RKO (cell line): ENCODE measurements around the gene ATP6V0B.

Source experiments
- DNase-seq: peaks from one replicate; pipeline ENCODE4 v3.0.0-alpha.2; 2016; ENCODE audit warnings: low spot score

ATP6V0B gene

DNA sequence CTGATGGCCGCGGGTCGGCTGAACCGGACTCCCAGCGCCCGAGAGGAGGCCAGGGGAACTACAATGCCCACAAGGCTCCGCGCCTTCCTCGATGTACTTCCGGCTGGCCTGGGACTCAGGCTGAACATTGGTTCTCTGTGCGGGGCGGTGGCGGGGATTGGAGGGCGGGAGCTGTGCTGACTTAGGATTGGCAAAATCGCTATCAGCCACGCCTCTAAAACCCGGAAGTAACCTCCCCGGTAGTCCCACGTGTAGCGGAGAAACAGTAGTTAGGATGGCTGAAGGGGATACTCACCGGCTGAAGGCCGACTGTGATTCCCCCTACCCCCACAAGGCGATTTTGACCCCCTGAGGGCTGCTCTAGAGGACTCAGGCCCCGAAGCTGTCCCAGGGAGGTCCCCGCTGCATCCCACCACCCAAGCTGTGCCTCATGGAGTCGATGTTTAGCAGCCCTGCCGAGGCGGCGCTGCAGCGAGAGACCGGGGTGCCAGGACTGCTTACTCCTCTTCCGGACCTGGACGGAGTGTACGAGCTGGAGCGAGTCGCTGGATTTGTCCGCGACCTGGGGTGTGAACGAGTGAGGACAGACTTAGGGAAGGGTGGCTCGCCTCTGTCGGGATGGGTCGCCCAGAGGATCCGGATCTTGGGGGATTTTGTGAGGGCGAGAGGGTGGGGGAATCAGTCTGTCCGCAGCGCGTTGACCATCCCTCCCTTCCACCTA lies 4.9 kb upstream of the ATP6V0B start, which contains the start of gene DPH2:
DPH2 (plus strand) TSS at position 265 of the 721 bp plus-strand sequence; CDS start at position 431, 166 bp downstream.
- peak; percentile 98 for DNase-seq

GRCh38 chr1:43970502-43970901 lies 4.3 kb upstream of the ATP6V0B start:
- DNase-seq = peak; percentile 31

- no peak for DNase-seq
These were observed 3.8 kb upstream of the ATP6V0B start for GRCh38 chr1:43970911-43971310.

GRCh38 chr1:43971336-43971980 lies 3.3 kb upstream of the ATP6V0B start:
- no peak for DNase-seq

DNA sequence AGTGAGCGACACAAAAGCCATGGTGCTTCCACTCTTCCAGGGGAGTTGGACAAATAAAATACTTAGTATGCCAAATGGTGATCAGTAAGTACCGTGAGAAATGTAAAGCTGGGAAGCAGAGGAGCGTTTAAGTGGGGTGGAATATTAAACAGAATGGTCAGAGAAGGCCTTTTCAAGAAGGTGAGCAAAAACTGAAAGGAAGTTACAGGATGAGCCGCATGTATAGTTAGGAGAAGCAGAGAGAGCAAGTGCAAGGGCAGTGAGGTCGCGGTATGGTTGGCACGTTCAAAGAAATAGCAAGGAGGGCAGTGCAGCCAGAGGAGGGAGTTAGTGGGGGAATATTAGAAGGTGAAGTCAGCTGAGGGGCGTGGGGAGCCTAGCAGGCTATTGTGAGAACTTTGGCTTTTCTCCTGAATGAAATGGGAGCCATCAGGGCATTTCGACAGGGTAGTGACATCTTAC lies 748 bp upstream of the ATP6V0B start:
- peak; percentile 63 for DNase-seq

DNA sequence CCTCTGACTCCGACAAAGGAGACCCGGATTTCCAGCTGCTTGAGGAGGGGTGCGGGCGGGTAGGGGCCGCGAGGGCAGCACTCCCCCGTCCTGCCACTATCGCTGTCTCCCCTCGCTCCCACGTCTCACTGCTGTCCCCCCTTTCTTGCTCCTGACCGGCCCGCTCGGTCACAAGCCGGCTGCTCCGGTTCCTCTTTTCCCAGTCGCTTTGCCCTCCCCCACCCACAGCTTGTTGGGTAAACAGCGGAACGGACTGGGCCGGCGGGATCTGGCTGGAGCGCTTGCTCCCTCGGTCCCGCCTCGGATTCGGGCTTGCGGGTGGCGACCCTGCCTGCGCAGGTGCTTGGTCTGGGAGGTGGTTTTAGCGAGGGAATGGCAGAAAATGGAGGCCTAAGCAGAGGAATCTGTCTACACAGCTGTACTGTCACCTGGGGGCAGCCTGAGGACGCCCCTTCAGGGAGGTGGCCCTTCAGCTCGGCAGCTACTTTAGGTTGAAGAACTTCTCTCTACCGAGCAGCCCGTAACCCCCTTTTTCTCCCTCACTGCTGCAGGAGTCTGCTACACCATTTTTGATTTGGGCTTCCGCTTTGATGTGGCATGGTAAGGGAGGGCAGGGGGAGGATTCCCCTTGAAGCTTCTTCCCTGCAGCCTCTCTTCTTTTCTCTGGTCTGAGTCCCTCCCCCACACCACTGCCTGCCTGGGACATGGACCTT lies 645 bp downstream of the ATP6V0B start:
- DNase-seq = peak; percentile 39

DNA sequence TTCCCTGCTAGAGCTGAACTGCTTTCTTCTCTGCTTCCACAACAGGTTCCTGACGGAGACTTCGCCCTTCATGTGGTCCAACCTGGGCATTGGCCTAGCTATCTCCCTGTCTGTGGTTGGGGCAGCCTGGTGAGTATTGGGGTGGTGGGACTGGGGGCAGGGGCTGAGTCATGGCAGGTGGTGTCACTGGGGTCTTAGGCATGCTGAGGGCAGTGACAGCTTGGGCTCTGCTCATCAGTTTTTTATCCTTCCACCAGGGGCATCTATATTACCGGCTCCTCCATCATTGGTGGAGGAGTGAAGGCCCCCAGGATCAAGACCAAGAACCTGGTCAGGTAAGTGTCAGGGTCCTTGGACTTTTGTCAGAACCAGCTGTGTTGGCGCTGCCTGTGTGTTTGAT lies 1.3 kb downstream of the ATP6V0B start:
- DNase-seq = peak; percentile 46

DNA sequence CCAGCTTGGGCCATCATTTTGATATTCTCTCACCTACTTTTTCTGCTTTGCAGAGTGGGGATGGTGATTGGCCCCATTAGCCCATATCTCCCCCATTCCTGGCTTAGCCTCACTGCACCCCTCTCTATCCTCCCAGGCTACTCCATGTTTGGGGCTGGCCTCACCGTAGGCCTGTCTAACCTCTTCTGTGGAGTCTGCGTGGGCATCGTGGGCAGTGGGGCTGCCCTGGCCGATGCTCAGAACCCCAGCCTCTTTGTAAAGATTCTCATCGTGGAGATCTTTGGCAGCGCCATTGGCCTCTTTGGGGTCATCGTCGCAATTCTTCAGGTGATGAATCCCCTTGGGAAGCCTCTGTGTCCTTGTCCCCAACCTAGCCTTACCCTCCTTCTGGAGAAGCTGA lies 2.1 kb downstream of the ATP6V0B start:
- no peak for DNase-seq

GRCh38 chr1:43977376-43978263 lies 2.9 kb downstream of the ATP6V0B start:
- peak; percentile 29 for DNase-seq

GRCh38 chr1:43978264-43978550 lies 3.4 kb downstream of the ATP6V0B start:
- no peak for DNase-seq

GRCh38 chr1:43978551-43979260 lies 3.9 kb downstream of the ATP6V0B start, which contains the start of gene B4GALT2:
Gene B4GALT2 (plus strand): TSS chr1:43979210. CDS start chr1:43981161, 1,951 bp downstream.
- peak; percentile 49 for DNase-seq

- no peak for DNase-seq
These were observed 4.4 kb downstream of the ATP6V0B start for GRCh38 chr1:43979261-43979527.

GRCh38 chr1:43979528-43980254 lies 4.9 kb downstream of the ATP6V0B start:
- DNase-seq = peak; percentile 72

DNA sequence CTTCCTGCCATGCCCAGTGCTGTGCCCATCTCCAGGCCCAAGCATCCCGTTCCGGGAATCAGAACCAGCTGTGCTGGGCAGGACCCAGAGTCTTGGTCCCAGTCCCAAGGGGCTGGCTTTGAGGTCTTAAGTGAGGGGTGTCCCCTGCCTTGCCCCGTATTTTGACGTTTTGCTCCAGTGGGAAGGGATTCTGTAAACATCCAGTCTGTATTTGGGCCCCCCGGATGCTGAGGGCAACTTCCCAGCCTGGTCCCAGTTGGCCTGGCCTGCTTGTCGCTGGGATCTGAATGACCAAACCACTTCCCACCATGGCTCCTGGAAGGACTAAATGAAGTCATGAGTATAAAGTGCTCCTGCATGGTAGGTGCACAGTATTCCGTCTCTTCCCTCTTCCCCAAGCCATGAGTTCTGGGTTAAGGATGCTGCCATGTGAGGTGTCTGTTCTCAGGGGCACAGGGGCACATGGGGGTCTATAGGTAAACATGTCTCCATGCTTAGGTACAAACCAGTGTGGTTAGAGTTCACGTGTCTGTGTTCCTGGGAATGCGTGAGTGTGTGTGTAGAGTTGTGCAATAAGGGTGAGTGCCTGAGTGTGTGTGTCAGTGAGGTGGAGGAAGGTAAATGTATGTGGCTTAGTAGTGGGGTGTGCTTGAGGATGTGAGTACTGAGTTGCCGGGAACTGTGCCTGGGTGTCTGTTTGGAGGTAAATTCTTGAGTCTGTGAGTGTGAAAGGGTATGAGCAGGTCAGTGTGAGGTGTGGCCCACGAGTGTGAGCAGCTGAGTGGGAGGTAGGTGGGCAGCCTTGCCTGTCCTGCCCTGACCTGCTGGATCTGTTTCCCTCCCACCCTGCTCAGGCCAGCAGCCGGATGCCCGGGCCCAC lies 5.7 kb downstream of the ATP6V0B start:
- no peak for DNase-seq

DNA sequence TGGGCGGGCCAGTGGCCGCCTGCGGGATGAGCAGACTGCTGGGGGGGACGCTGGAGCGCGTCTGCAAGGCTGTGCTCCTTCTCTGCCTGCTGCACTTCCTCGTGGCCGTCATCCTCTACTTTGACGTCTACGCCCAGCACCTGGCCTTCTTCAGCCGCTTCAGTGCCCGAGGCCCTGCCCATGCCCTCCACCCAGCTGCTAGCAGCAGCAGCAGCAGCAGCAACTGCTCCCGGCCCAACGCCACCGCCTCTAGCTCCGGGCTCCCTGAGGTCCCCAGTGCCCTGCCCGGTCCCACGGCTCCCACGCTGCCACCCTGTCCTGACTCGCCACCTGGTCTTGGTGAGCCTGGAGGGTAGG lies 6.4 kb downstream of the ATP6V0B start:
- DNase-seq = no peak

DNA sequence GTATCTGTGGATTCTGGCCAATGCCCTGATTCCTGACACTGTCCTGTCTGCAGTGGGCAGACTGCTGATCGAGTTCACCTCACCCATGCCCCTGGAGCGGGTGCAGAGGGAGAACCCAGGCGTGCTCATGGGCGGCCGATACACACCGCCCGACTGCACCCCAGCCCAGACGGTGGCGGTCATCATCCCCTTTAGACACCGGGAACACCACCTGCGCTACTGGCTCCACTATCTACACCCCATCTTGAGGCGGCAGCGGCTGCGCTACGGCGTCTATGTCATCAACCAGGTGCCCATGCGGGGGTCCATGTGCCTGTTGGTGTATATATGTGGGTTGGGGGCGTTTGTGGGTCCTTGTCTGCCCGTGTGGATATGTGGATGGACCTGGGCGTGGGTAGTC lies 6.9 kb downstream of the ATP6V0B start:
- DNase-seq = no peak

- no peak for DNase-seq
These were observed 7.5 kb downstream of the ATP6V0B start for GRCh38 chr1:43982241-43982640.

DNA sequence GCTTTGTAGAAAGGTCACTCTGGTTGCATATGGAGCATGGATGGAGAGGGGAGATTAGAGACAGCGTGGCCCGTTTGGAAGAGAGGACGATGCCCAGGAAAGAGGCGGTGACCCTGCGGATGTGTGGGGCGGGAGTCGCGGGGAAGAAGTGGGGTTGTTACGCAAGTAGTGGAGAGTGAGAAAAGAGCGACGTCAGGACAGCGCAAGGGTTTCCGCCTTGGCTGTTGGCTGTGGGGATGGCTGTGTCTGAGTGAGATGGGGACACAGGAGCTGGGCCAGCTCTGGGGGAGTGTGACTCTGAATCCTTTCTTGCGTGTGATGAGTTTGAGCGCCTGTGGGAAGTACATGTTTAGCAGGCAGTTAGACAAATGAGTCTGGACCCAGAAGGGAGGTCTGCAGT lies 8.0 kb downstream of the ATP6V0B start:
- DNase-seq = no peak

DNA sequence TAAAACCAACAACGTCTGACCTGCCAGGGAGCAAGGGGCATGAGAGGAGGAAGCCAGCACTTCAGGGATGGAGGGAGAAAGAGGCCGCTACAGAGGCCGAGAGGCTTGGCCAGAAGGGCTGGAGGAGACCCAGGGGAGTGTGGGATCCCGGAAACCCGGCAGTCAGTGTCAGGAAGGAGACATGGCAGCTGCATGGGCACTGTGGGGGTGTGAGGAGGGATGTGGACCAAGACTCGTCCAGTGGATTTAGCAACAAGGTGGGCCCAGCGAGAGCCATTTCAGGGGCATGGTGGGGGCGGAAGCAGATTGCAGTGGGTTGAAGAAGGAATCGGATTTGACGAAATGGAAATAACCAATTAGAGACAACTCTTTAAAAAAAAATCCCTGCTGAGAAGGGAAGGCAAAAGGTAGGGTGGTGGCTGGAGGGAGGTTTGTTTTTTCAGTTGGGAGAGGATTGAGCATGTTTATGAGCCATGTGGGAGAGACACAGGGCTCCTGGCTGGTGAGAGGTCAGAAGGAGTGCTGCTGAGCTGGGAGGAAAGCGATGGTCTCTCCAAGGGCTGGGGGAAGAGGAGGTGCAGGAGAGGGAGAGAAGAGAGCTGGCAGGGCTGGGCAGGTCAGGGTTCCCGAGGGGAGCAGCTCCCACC lies 8.6 kb downstream of the ATP6V0B start:
- no peak for DNase-seq
